Fibroblast of lung (primary cell): ENCODE results near the gene MIER3. TPM values are rescaled to one million over a fixed set of nuclear protein-coding genes. Genes with fewer than 3 reads are reported as not detected.

Experiments used
- DNase-seq, 2 donors: peaks; one replicate each; pipeline versions ENCODE4 v3.0.0 to v3.0.0-alpha.2; 2010; ENCODE audit warnings: low read depth in 2 of 2
- H2AFZ ChIP-seq: 2 replicates; pipeline ENCODE4 v1.5.1; 2012; ENCODE audit warnings: low read length, control low read depth, inconsistent platforms
- H3K27ac ChIP-seq: 2 replicates; pipeline ENCODE4 v1.5.1; 2011; ENCODE audit warnings: low read length, control low read depth; ENCODE audit not compliant: insufficient read depth
- H3K27me3 ChIP-seq: 2 replicates; pipeline ENCODE4 v1.5.1; 2011; ENCODE audit warnings: mild to moderate bottlenecking, low read length; ENCODE audit not compliant: control insufficient read depth, insufficient read depth
- H3K36me3 ChIP-seq: 2 replicates; pipeline ENCODE4 v1.5.1; 2011; ENCODE audit warnings: low read length; ENCODE audit not compliant: control insufficient read depth, insufficient read depth
- H3K4me1 ChIP-seq: 2 replicates; pipeline ENCODE4 v1.5.1; 2011; ENCODE audit warnings: low read length; ENCODE audit not compliant: control insufficient read depth, insufficient read depth; ENCODE audit errors: extremely low read depth
- H3K4me2 ChIP-seq: 2 replicates; pipeline ENCODE4 v1.5.1; 2011; ENCODE audit warnings: low read length, control low read depth; ENCODE audit not compliant: insufficient read depth; ENCODE audit errors: extremely low read depth
- H3K4me3 ChIP-seq, 4 experiments: fragments of 200-600 bp in 1 of 4; sonication (generic) in 1 of 4; replicated peaks in 1 of 4; 2 replicates each; pipeline ENCODE4 v1.5.1; 2011 to 2016; ENCODE audit warnings: low read length in 4 of 4, low read depth in 3 of 4, mild to moderate bottlenecking in 3 of 4, control low read depth in 2 of 4, inconsistent platforms in 1 of 4, mixed read lengths in 1 of 4; ENCODE audit not compliant: insufficient read depth in 1 of 4; ENCODE audit errors: control extremely low read depth in 1 of 4
- H3K79me2 ChIP-seq: 2 replicates; pipeline ENCODE4 v1.5.1; 2012; ENCODE audit warnings: mild to moderate bottlenecking, low read length, inconsistent platforms; ENCODE audit not compliant: control insufficient read depth, insufficient read depth
- H3K9ac ChIP-seq: 2 replicates; pipeline ENCODE4 v1.5.1; 2011; ENCODE audit warnings: mild to moderate bottlenecking, low read length, control low read depth; ENCODE audit not compliant: insufficient read depth
- H3K9me3 ChIP-seq: 2 replicates; pipeline ENCODE4 v1.5.1; 2012; ENCODE audit warnings: low read depth, low read length; ENCODE audit not compliant: control insufficient read depth, insufficient read depth
- H4K20me1 ChIP-seq: 2 replicates; pipeline ENCODE4 v1.5.1; 2011; ENCODE audit warnings: low read length; ENCODE audit not compliant: control insufficient read depth, insufficient read depth; ENCODE audit errors: extremely low read depth
- EZH2 ChIP-seq: IDR thresholded peaks from 2 replicates; pipeline ENCODE4 v1.5.1; 2012; ENCODE audit warnings: low read length, control low read depth, mild to moderate bottlenecking; ENCODE audit errors: missing control alignments
- polyA plus RNA-seq, 2 donors: library from polyadenylated mRNA; depleted of rRNA in 1 of 2; stranded (reverse) in 1 of 2; unstranded in 1 of 2; fragments of >200 nt; gene quantifications; 2 replicates each; pipeline ENCODE4 v1.2.1, GENCODE V29; 2011 to 2012; ENCODE audit warnings: missing spikeins in 1 of 2
- total RNA-seq: library from RNA; depleted of rRNA; stranded (reverse); fragments of >200 nt; gene quantifications from 2 replicates; pipeline ENCODE4 v1.2.1, GENCODE V29; 2014
- TF ChIP-seq, protein P1 (sequence below), 2 donors: IDR thresholded peaks in 1 of 2; conservative IDR thresholded peaks in 1 of 2; 1 replicate in 1 of 2; 2 replicates in 1 of 2; pipeline ENCODE4 v1.5.1; 2011 to 2012; ENCODE audit warnings: low read length in 2 of 2, control low read depth in 1 of 2, inconsistent platforms in 1 of 2, low read depth in 1 of 2, mild to moderate bottlenecking in 1 of 2

Gene MIER3
- total and polyA plus RNA-seq, 2 donors (not counting 1 experiment from before 2014, with no cell fraction given), result 13.2 to 16.9 TPM

DNA sequence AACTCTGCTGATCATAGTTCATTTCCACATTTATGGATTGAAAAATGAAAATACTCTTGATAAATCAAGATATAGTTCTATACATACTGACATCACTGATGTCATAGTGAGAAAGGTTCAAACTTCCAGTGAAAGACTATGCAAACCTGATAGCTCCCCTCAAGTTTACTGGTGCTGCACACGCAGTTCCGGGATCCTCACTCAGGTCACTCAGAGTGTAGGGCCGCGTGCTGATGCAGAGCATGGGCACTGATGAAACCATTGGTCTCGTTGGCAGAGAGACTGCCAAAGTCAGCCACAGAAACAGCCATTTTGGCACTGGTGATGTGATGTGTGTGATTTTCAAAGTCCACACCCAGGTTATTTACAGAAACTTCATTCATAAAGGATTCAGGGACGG, 29.0 kb downstream of the MIER3 start:
- H3K79me2 ChIP-seq, result no peaks in the 10 kb centered on the region
- no peak overlapping the region for H3K4me3 ChIP-seq
- H3K36me3 ChIP-seq, result peaks cover 9% of the 10 kb centered on the region
- no peak for DNase-seq
- H3K4me1 ChIP-seq, result no peaks in the 10 kb centered on the region
- no peaks in the 10 kb centered on the region for H3K9me3 ChIP-seq
- TF ChIP-seq, protein P1, sequence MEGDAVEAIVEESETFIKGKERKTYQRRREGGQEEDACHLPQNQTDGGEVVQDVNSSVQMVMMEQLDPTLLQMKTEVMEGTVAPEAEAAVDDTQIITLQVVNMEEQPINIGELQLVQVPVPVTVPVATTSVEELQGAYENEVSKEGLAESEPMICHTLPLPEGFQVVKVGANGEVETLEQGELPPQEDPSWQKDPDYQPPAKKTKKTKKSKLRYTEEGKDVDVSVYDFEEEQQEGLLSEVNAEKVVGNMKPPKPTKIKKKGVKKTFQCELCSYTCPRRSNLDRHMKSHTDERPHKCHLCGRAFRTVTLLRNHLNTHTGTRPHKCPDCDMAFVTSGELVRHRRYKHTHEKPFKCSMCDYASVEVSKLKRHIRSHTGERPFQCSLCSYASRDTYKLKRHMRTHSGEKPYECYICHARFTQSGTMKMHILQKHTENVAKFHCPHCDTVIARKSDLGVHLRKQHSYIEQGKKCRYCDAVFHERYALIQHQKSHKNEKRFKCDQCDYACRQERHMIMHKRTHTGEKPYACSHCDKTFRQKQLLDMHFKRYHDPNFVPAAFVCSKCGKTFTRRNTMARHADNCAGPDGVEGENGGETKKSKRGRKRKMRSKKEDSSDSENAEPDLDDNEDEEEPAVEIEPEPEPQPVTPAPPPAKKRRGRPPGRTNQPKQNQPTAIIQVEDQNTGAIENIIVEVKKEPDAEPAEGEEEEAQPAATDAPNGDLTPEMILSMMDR (conservative IDR thresholded peaks at IDR 0.05 in 1 of 2, IDR thresholded peaks at IDR 0.05 in 1 of 2; ENCODE audit: low read depth in 1 of 2, low read length in 2 of 2), result no peak
- TF ChIP-seq EZH2, result no peak
- no peak overlapping the region for H3K27ac ChIP-seq
- H2AFZ ChIP-seq, result no peak overlapping the region
- H3K27me3 ChIP-seq, result no peaks in the 10 kb centered on the region
- no peaks in the 10 kb centered on the region for H4K20me1 ChIP-seq
- no peak overlapping the region for H3K4me2 ChIP-seq
- H3K9ac ChIP-seq, result no peak overlapping the region

DNA sequence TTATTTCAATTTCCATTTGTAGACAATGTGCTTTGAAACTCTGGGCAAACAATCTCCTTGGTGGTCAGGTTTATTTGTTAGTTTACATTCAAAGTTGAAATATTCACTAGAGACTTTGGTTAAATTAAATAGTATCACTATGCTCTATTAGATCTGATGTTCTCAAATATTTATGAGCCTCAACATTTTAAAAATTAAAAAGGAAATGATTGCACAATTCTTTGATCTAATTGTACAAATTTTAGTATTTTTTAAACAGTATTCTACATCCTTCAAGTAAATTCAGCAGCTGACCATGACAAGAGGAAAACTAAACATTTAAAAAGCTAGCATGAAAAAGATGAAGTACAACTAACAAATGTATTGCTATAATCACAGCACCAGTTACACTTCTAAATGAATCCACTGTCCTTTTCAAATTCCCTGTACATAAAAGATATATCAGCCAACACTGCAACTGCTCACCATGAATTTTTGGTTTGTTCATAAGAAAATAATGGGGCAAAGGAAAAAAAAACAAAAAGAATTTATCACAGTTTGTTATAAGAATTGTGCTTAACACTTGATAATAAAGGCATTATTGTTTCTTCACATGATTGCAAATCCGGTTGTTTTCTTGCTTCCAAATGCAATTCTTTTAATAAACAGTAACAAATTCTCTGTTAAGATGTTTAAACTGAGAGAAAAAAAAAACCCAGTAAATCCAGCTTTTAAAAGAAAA, 31.8 kb downstream of the MIER3 start:
- H3K9me3 ChIP-seq, result no peaks in the 10 kb centered on the region
- no peak for DNase-seq
- H3K4me3 ChIP-seq, result no peak overlapping the region
- no peak overlapping the region for H3K9ac ChIP-seq
- peaks cover 9% of the 10 kb centered on the region for H3K36me3 ChIP-seq
- no peaks in the 10 kb centered on the region for H3K27me3 ChIP-seq
- TF ChIP-seq EZH2, result no peak
- TF ChIP-seq, protein P1 (conservative IDR thresholded peaks at IDR 0.05 in 1 of 2, IDR thresholded peaks at IDR 0.05 in 1 of 2; ENCODE audit: low read depth in 1 of 2, low read length in 2 of 2), result no peak
- no peak overlapping the region for H3K4me2 ChIP-seq
- no peak overlapping the region for H2AFZ ChIP-seq
- H4K20me1 ChIP-seq, result no peaks in the 10 kb centered on the region
- H3K27ac ChIP-seq, result no peak overlapping the region
- H3K79me2 ChIP-seq, result no peaks in the 10 kb centered on the region
- H3K4me1 ChIP-seq, result no peaks in the 10 kb centered on the region

DNA sequence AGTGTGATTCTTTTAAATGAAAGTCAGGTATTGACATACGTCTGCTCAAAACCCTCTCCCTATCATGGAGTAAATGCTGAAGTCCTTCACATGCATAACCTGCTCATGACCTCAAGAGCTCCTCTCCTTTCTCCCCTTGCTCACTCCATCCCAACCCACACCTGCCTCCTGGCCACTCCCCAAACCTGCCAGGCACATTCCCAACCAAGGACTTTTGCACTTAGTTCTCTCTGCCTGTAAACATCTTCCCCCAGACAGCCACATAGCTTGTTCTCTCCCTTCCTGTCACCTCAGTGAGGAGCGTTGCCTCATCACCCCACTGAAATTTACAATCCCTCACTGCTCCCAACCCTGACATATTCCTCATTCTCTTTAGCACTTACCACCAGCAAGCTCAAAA, 33.9 kb downstream of the MIER3 start:
- no peak for TF ChIP-seq EZH2
- TF ChIP-seq, protein P1 (conservative IDR thresholded peaks at IDR 0.05 in 1 of 2, IDR thresholded peaks at IDR 0.05 in 1 of 2; ENCODE audit: low read depth in 1 of 2, low read length in 2 of 2), result no peak
- no peaks in the 10 kb centered on the region for H3K79me2 ChIP-seq
- H3K4me1 ChIP-seq, result no peaks in the 10 kb centered on the region
- H3K4me2 ChIP-seq, result no peak overlapping the region
- H3K9ac ChIP-seq, result no peak overlapping the region
- no peaks in the 10 kb centered on the region for H3K27me3 ChIP-seq
- H3K36me3 ChIP-seq, result peaks cover 3% of the 10 kb centered on the region
- DNase-seq, result no peak
- no peaks in the 10 kb centered on the region for H3K9me3 ChIP-seq
- H3K27ac ChIP-seq, result no peak overlapping the region
- H2AFZ ChIP-seq, result no peak overlapping the region
- no peaks in the 10 kb centered on the region for H4K20me1 ChIP-seq
- no peak overlapping the region for H3K4me3 ChIP-seq
